SK-N-SH treated with all-trans-retinoic acid at 6 μM for 48 hours (cell line): ENCODE results near the gene HPGD.

Experiments
- ATAC-seq: fragments of 200-7000 bp; cut with Tn5 transposase; 3 replicates; pipeline ENCODE4 v1.9.1; 2020; ENCODE audit warnings: mild to moderate bottlenecking, moderate library complexity
- ARNTL ChIP-seq: fragments of 450-650 bp; formaldehyde crosslinking; IDR thresholded peaks from 2 replicates; pipeline ENCODE4 v1.5.0; 2020; ENCODE audit warnings: low read depth, mild to moderate bottlenecking, moderate library complexity, borderline replicate concordance
- BACH2 ChIP-seq: fragments of 250-450 bp; sonication (Bioruptor Pico); IDR thresholded peaks from 2 replicates; pipeline ENCODE4 v1.9.0; 2021; ENCODE audit warnings: mild to moderate bottlenecking, borderline replicate concordance
- ESRRG ChIP-seq: fragments of 250-450 bp; sonication (Bioruptor Pico); IDR thresholded peaks from 2 replicates; pipeline ENCODE4 v1.6.1; 2021; ENCODE audit warnings: mild to moderate bottlenecking
- GLIS3 ChIP-seq: fragments of 250-450 bp; sonication (Bioruptor Pico); IDR thresholded peaks from 2 replicates; pipeline ENCODE4 v1.5.0; 2020; ENCODE audit warnings: mild to moderate bottlenecking, moderate library complexity
- ISL1 ChIP-seq: fragments of 250-450 bp; sonication (Bioruptor Pico); IDR thresholded peaks from 2 replicates; pipeline ENCODE4 v2.1.2; 2022; ENCODE audit warnings: mild to moderate bottlenecking, moderate library complexity
- OSR1 ChIP-seq: fragments of 250-450 bp; sonication (Bioruptor Pico); IDR thresholded peaks from 2 replicates; pipeline ENCODE4 v1.8.0; 2022; ENCODE audit warnings: moderate library complexity, mild to moderate bottlenecking, inconsistent platforms
- PPARA ChIP-seq: fragments of 250-450 bp; sonication (Bioruptor Pico); IDR thresholded peaks from 2 replicates; pipeline ENCODE4 v1.5.0; 2020; ENCODE audit warnings: mild to moderate bottlenecking, borderline replicate concordance
- RARB ChIP-seq: fragments of 250-450 bp; sonication (Bioruptor Pico); IDR thresholded peaks from 2 replicates; pipeline ENCODE4 v1.8.0; 2021; ENCODE audit warnings: mild to moderate bottlenecking, moderate library complexity
- TCF4 ChIP-seq: fragments of 250-450 bp; sonication (Bioruptor Pico); IDR thresholded peaks from 2 replicates; pipeline ENCODE4 v1.8.0; 2021; ENCODE audit warnings: mild to moderate bottlenecking, moderate library complexity, borderline replicate concordance
- TOX ChIP-seq: fragments of 250-450 bp; sonication (Bioruptor Pico); IDR thresholded peaks from 2 replicates; pipeline ENCODE4 v1.8.0; 2021; ENCODE audit warnings: mild to moderate bottlenecking, moderate library complexity, borderline replicate concordance
- ZC3H10 ChIP-seq: fragments of 250-450 bp; sonication (Bioruptor Pico); IDR thresholded peaks from 2 replicates; pipeline ENCODE4 v1.5.1; 2021; ENCODE audit warnings: mild to moderate bottlenecking, moderate library complexity
- ZFP30 ChIP-seq: fragments of 450-650 bp; formaldehyde crosslinking; IDR thresholded peaks from 2 replicates; pipeline ENCODE4 v1.5.0; 2022; ENCODE audit warnings: mild to moderate bottlenecking, moderate library complexity
- ZNF565 ChIP-seq: fragments of 450-650 bp; formaldehyde crosslinking; conservative IDR thresholded peaks from 2 replicates; pipeline ENCODE4 v1.5.0; 2020; ENCODE audit warnings: low read depth, mild to moderate bottlenecking, moderate library complexity
- ZNF70 ChIP-seq: fragments of 450-650 bp; formaldehyde crosslinking; IDR thresholded peaks from 2 replicates; pipeline ENCODE4 v1.5.0; 2020; ENCODE audit warnings: mild to moderate bottlenecking, moderate library complexity
- ZNF8 ChIP-seq: fragments of 450-650 bp; formaldehyde crosslinking; IDR thresholded peaks from 2 replicates; pipeline ENCODE4 v1.5.0; 2020; ENCODE audit warnings: mild to moderate bottlenecking, moderate library complexity
- TF ChIP-seq, protein P1 (sequence below): fragments of 250-450 bp; sonication (Bioruptor Pico); IDR thresholded peaks from 2 replicates; pipeline ENCODE4 v1.8.0; 2021; ENCODE audit warnings: low read depth, mild to moderate bottlenecking, moderate library complexity, borderline replicate concordance
- TF ChIP-seq, protein P2 (sequence below): fragments of 250-450 bp; sonication (Bioruptor Pico); IDR thresholded peaks from 2 replicates; pipeline ENCODE4 v1.5.0; 2020; ENCODE audit warnings: mild to moderate bottlenecking, moderate library complexity
- TF ChIP-seq, protein P3 (sequence below): fragments of 250-450 bp; sonication (Bioruptor Pico); IDR thresholded peaks from 2 replicates; pipeline ENCODE4 v1.5.1; 2021; ENCODE audit warnings: mild to moderate bottlenecking, moderate library complexity
- TF ChIP-seq, protein P4 (sequence below): fragments of 250-450 bp; sonication (Bioruptor Pico); IDR thresholded peaks from 2 replicates; pipeline ENCODE4 v1.5.1; 2020; ENCODE audit warnings: low read depth, mild to moderate bottlenecking, moderate library complexity
- TF ChIP-seq, protein P5 (sequence below): fragments of 250-450 bp; sonication (Bioruptor Pico); IDR thresholded peaks from 2 replicates; pipeline ENCODE4 v1.8.0; 2020; ENCODE audit warnings: mild to moderate bottlenecking, moderate library complexity, borderline replicate concordance

Gene HPGD

DNA sequence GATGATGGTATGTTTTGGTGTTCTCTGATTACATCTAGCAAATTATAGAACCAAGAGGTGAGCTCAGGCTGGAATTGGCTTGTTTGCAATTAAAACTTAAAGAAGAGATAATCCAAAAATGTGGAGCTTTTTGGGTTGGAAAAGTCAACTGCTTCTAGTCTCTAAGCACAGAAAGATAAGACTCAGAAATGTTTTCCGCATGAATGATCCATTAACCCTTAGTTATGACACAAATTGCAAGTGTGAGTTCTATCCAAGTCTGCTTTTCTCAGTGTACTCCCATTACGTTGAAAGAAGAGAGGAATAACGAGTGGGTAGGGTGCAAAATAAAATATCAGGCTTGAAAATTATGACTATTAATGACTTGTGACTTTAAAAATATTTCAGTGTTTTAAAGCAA lies 38.5 kb downstream of the HPGD start:
- TF ChIP-seq RARB (CRISPR knock-in tag) (no peak), PPARA (no peak), ZC3H10 (CRISPR knock-in tag) (no peak), ZNF565 (CRISPR knock-in tag) (no peak)
- TF ChIP-seq, all 23 proteins: peak for 0
- no peak for ATAC-seq

DNA sequence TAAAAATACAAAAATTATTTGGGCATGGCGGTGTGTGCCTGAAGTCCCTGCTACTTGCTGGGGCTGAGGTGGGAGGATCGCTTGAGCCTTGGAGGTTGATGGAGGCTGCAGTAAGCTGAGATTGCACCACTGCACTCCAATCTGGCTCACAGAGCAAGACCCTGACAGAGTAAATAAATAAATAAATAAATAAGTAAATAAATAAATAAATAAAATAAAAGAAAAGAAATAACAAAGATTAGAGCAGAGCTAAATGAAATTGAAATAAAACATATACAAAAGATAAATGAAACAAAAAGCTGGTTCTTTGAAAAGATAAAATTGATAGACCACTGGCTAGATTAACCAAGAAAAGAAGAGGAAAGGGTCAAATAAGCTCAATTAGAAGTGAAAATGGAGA lies 43.1 kb downstream of the HPGD start:
- TF ChIP-seq, protein P1, sequence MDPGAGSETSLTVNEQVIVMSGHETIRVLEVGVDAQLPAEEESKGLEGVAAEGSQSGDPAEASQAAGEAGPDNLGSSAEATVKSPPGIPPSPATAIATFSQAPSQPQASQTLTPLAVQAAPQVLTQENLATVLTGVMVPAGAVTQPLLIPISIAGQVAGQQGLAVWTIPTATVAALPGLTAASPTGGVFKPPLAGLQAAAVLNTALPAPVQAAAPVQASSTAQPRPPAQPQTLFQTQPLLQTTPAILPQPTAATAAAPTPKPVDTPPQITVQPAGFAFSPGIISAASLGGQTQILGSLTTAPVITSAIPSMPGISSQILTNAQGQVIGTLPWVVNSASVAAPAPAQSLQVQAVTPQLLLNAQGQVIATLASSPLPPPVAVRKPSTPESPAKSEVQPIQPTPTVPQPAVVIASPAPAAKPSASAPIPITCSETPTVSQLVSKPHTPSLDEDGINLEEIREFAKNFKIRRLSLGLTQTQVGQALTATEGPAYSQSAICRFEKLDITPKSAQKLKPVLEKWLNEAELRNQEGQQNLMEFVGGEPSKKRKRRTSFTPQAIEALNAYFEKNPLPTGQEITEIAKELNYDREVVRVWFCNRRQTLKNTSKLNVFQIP, result no peak
- TF ChIP-seq OSR1 (CRISPR knock-in tag), result no peak
- no peak for TF ChIP-seq TCF4 (CRISPR knock-in tag)
- no peak for TF ChIP-seq ZNF565 (CRISPR knock-in tag)
- TF ChIP-seq RARB (CRISPR knock-in tag), result no peak
- no peak for TF ChIP-seq ZC3H10 (CRISPR knock-in tag)
- no peak for TF ChIP-seq ISL1 (CRISPR knock-in tag)
- TF ChIP-seq TOX, result no peak
- TF ChIP-seq, protein P2, sequence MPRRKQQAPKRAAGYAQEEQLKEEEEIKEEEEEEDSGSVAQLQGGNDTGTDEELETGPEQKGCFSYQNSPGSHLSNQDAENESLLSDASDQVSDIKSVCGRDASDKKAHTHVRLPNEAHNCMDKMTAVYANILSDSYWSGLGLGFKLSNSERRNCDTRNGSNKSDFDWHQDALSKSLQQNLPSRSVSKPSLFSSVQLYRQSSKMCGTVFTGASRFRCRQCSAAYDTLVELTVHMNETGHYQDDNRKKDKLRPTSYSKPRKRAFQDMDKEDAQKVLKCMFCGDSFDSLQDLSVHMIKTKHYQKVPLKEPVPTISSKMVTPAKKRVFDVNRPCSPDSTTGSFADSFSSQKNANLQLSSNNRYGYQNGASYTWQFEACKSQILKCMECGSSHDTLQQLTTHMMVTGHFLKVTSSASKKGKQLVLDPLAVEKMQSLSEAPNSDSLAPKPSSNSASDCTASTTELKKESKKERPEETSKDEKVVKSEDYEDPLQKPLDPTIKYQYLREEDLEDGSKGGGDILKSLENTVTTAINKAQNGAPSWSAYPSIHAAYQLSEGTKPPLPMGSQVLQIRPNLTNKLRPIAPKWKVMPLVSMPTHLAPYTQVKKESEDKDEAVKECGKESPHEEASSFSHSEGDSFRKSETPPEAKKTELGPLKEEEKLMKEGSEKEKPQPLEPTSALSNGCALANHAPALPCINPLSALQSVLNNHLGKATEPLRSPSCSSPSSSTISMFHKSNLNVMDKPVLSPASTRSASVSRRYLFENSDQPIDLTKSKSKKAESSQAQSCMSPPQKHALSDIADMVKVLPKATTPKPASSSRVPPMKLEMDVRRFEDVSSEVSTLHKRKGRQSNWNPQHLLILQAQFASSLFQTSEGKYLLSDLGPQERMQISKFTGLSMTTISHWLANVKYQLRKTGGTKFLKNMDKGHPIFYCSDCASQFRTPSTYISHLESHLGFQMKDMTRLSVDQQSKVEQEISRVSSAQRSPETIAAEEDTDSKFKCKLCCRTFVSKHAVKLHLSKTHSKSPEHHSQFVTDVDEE (CRISPR knock-in tag), result no peak
- TF ChIP-seq BACH2 (CRISPR knock-in tag), result no peak
- no peak for TF ChIP-seq ZNF70 (CRISPR knock-in tag)
- no peak for TF ChIP-seq ZNF8
- TF ChIP-seq, protein P3, sequence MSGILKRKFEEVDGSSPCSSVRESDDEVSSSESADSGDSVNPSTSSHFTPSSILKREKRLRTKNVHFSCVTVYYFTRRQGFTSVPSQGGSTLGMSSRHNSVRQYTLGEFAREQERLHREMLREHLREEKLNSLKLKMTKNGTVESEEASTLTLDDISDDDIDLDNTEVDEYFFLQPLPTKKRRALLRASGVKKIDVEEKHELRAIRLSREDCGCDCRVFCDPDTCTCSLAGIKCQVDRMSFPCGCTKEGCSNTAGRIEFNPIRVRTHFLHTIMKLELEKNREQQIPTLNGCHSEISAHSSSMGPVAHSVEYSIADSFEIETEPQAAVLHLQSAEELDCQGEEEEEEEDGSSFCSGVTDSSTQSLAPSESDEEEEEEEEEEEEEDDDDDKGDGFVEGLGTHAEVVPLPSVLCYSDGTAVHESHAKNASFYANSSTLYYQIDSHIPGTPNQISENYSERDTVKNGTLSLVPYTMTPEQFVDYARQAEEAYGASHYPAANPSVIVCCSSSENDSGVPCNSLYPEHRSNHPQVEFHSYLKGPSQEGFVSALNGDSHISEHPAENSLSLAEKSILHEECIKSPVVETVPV (CRISPR knock-in tag), result no peak
- TF ChIP-seq, protein P4, sequence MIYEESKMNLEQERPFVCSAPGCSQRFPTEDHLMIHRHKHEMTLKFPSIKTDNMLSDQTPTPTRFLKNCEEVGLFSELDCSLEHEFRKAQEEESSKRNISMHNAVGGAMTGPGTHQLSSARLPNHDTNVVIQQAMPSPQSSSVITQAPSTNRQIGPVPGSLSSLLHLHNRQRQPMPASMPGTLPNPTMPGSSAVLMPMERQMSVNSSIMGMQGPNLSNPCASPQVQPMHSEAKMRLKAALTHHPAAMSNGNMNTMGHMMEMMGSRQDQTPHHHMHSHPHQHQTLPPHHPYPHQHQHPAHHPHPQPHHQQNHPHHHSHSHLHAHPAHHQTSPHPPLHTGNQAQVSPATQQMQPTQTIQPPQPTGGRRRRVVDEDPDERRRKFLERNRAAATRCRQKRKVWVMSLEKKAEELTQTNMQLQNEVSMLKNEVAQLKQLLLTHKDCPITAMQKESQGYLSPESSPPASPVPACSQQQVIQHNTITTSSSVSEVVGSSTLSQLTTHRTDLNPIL (CRISPR knock-in tag), result no peak
- TF ChIP-seq GLIS3, result no peak
- no peak for TF ChIP-seq ZFP30
- TF ChIP-seq, protein P5, sequence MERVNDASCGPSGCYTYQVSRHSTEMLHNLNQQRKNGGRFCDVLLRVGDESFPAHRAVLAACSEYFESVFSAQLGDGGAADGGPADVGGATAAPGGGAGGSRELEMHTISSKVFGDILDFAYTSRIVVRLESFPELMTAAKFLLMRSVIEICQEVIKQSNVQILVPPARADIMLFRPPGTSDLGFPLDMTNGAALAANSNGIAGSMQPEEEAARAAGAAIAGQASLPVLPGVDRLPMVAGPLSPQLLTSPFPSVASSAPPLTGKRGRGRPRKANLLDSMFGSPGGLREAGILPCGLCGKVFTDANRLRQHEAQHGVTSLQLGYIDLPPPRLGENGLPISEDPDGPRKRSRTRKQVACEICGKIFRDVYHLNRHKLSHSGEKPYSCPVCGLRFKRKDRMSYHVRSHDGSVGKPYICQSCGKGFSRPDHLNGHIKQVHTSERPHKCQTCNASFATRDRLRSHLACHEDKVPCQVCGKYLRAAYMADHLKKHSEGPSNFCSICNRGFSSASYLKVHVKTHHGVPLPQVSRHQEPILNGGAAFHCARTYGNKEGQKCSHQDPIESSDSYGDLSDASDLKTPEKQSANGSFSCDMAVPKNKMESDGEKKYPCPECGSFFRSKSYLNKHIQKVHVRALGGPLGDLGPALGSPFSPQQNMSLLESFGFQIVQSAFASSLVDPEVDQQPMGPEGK (CRISPR knock-in tag), result no peak
- TF ChIP-seq ARNTL, result no peak
- ATAC-seq, result no peak

DNA sequence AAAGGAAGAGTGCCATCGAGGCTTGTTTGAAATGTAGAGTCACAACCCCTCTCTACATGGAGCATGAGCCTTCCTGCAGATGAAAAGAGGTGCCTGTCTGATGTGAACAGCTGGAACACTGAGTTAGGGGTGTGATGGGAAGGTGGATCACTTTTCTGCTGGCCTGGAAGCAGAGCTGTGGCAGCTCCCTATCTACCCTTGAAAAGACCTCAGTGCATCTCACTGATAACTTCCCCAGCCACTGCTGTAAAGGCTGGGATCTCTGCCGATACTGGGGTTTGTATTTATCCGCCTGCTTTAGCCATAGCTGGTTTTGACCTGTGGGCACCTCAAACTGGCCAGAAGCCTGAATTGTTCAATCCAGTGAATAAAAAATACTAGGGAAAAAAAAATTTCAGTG lies 46.8 kb downstream of the HPGD start:
- no peak for ATAC-seq
- no peak for TF ChIP-seq TCF4 (CRISPR knock-in tag)
- TF ChIP-seq ZFP30, result no peak
- TF ChIP-seq BACH2 (CRISPR knock-in tag), result no peak
- no peak for TF ChIP-seq ZNF70 (CRISPR knock-in tag)
- no peak for TF ChIP-seq PPARA
- TF ChIP-seq OSR1 (CRISPR knock-in tag), result no peak
- no peak for TF ChIP-seq GLIS3
- no peak for TF ChIP-seq ESRRG (CRISPR knock-in tag)
- TF ChIP-seq, protein P5 (CRISPR knock-in tag), result no peak
- TF ChIP-seq, protein P1, result no peak
- TF ChIP-seq, protein P4 (CRISPR knock-in tag), result no peak
- TF ChIP-seq, protein P2 (CRISPR knock-in tag), result no peak
